Ascending aorta (tissue), 2 donors: ENCODE results near the gene OPALIN. TPM values are rescaled to one million over a fixed set of nuclear protein-coding genes. Genes with fewer than 3 reads are reported as not detected.

ENCODE experiments used
- DNase-seq, 2 donors: peaks; one replicate each; pipeline ENCODE4 v3.0.0-alpha.2; 2019; ENCODE audit warnings: low spot score in 2 of 2
- H3K27ac ChIP-seq, 2 donors: fragments of 200-600 bp; sonication (generic); one replicate each; pipeline ENCODE4 v1.5.1; 2016 to 2017; ENCODE audit warnings: mild to moderate bottlenecking in 1 of 2
- H3K27me3 ChIP-seq: fragments of 200-600 bp; sonication (generic); one replicate; pipeline ENCODE4 v1.5.1; 2017
- H3K36me3 ChIP-seq, 2 donors: fragments of 200-600 bp; sonication (generic); one replicate each; pipeline ENCODE4 v1.5.1; 2016
- H3K4me1 ChIP-seq, 2 donors: fragments of 200-600 bp; sonication (generic); one replicate each; pipeline ENCODE4 v1.5.1; 2016 to 2017; ENCODE audit warnings: mild to moderate bottlenecking in 1 of 2
- H3K4me3 ChIP-seq, 2 donors: fragments of 200-600 bp; sonication (generic); one replicate each; pipeline ENCODE4 v1.5.1; 2016 to 2017; ENCODE audit warnings: mild to moderate bottlenecking in 1 of 2
- H3K9me3 ChIP-seq, 2 donors: fragments of 200-600 bp; sonication (generic); one replicate each; pipeline ENCODE4 v1.5.1; 2016
- intact Hi-C: fragments of 100-400 bp; cut with DNase I; formaldehyde crosslinking; loops from one replicate; pipeline ENCODE4 v1.15.1; 2023
- total RNA-seq: library from RNA; depleted of rRNA; stranded (reverse); fragments of >200 nt; gene quantifications from one replicate; pipeline ENCODE4 v1.1.0, GENCODE V29; 2016
- TF ChIP-seq, protein P1 (sequence below), 3 experiments: fragments of 200-600 bp in 2 of 3; fragments of 450-650 bp in 1 of 3; sonication (generic) in 2 of 3; IDR thresholded peaks; one replicate each; pipeline ENCODE4 v1.5.1; 2016 to 2019; ENCODE audit warnings: antibody characterized with exemption in 3 of 3, mild to moderate bottlenecking in 1 of 3, moderate library complexity in 1 of 3

OPALIN gene
- total RNA-seq, 1 donor from 2014 or later = not detected

- no peaks in the 10 kb centered on the region for H3K9me3 ChIP-seq
- H3K36me3 ChIP-seq = no peaks in the 10 kb centered on the region
- H3K4me1 ChIP-seq = peaks cover 0 to 10% of the 10 kb centered on the region in 2 donors
- TF ChIP-seq, protein P1, sequence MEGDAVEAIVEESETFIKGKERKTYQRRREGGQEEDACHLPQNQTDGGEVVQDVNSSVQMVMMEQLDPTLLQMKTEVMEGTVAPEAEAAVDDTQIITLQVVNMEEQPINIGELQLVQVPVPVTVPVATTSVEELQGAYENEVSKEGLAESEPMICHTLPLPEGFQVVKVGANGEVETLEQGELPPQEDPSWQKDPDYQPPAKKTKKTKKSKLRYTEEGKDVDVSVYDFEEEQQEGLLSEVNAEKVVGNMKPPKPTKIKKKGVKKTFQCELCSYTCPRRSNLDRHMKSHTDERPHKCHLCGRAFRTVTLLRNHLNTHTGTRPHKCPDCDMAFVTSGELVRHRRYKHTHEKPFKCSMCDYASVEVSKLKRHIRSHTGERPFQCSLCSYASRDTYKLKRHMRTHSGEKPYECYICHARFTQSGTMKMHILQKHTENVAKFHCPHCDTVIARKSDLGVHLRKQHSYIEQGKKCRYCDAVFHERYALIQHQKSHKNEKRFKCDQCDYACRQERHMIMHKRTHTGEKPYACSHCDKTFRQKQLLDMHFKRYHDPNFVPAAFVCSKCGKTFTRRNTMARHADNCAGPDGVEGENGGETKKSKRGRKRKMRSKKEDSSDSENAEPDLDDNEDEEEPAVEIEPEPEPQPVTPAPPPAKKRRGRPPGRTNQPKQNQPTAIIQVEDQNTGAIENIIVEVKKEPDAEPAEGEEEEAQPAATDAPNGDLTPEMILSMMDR (IDR thresholded peaks at IDR 0.05) = no peak
- H3K27ac ChIP-seq = no peak overlapping the region
- intact Hi-C loops = loop anchor here (10.0 kb wide), 1 partner anchor 355 kb away; no protein-coding TSS in a partner anchor
- H3K4me3 ChIP-seq = no peak overlapping the region
- no peak for DNase-seq
- no peaks in the 10 kb centered on the region for H3K27me3 ChIP-seq
These were observed 31.0 kb upstream of the OPALIN start for GRCh38 chr10:96389785-96390184.

- no peaks in the 10 kb centered on the region for H3K36me3 ChIP-seq
- H3K27ac ChIP-seq = no peak overlapping the region
- no peaks in the 10 kb centered on the region for H3K27me3 ChIP-seq
- intact Hi-C loops = no loop called here
- H3K4me3 ChIP-seq = no peak overlapping the region
- H3K9me3 ChIP-seq = no peaks in the 10 kb centered on the region
- DNase-seq = no peak
- TF ChIP-seq, protein P1 (IDR thresholded peaks at IDR 0.05) = no peak
- peaks cover 0 to 10% of the 10 kb centered on the region in 2 donors for H3K4me1 ChIP-seq
These were observed 28.8 kb upstream of the OPALIN start for GRCh38 chr10:96387601-96388000.

DNA sequence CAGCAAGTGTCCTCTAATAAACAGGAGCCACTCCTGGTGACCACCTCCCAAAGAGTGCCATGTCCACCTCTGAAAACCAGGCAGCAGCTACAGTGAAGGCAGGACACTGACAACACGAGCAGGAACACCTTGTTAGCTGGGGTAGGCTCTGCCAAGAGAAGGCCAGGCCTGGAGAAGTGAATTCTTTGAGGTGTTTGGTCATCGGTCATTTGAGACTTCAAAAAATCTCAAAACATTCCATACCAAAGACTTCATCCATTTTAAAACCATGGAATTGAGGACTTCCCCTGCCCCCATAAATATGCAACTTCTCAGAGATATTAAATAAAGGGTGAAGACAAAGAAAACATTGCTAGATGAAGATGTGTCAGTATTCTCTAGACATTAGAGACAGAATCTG is 28.4 kb upstream of the OPALIN start:
- peaks cover 0 to 10% of the 10 kb centered on the region in 2 donors for H3K4me1 ChIP-seq
- H3K4me3 ChIP-seq = no peak overlapping the region
- no peaks in the 10 kb centered on the region for H3K27me3 ChIP-seq
- DNase-seq = no peak
- intact Hi-C loops = no loop called here
- no peak overlapping the region for H3K27ac ChIP-seq
- no peaks in the 10 kb centered on the region for H3K9me3 ChIP-seq
- no peaks in the 10 kb centered on the region for H3K36me3 ChIP-seq
- TF ChIP-seq, protein P1 (IDR thresholded peaks at IDR 0.05) = no peak

- intact Hi-C loops = no loop called here
- TF ChIP-seq, protein P1 (IDR thresholded peaks at IDR 0.05) = no peak
- H3K27me3 ChIP-seq = no peaks in the 10 kb centered on the region
- peaks cover 0 to under 1% of the 10 kb centered on the region in 2 donors for H3K4me1 ChIP-seq
- H3K27ac ChIP-seq = no peak overlapping the region
- H3K9me3 ChIP-seq = no peaks in the 10 kb centered on the region
- no peak overlapping the region for H3K4me3 ChIP-seq
- no peak for DNase-seq
- H3K36me3 ChIP-seq = no peaks in the 10 kb centered on the region
These were observed 25.7 kb upstream of the OPALIN start for GRCh38 chr10:96384506-96384905.

DNA sequence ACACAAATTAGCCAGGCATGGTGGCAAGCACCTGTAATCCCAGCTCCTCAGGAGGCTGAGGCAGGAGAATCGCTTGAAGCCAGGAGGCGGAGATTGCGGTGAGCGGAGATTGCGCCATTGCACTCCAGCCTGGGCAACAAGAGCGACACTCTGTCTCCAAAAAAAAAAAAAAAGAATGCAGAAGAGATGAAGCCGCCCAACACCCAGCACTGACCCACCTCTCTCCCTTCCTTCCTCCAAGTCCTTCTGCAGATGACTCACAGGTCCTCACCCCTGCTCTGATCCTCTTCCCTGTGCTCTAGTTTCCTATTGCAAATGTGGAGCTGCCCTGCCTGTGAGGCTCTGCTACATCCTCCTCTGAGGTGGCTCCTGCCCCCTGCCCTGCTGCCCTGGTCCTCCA is 22.0 kb upstream of the OPALIN start:
- Histone ChIP-seq H3K36me3 (no peaks in the 10 kb centered on the region), H3K27me3 (no peaks in the 10 kb centered on the region), H3K9me3 (no peaks in the 10 kb centered on the region), H3K4me1 (no peaks in the 10 kb centered on the region), H3K4me3 (no peak overlapping the region), H3K27ac (no peak overlapping the region)
- intact Hi-C loops = no loop called here
- no peak for DNase-seq
- TF ChIP-seq, protein P1 (IDR thresholded peaks at IDR 0.05) = no peak

DNA sequence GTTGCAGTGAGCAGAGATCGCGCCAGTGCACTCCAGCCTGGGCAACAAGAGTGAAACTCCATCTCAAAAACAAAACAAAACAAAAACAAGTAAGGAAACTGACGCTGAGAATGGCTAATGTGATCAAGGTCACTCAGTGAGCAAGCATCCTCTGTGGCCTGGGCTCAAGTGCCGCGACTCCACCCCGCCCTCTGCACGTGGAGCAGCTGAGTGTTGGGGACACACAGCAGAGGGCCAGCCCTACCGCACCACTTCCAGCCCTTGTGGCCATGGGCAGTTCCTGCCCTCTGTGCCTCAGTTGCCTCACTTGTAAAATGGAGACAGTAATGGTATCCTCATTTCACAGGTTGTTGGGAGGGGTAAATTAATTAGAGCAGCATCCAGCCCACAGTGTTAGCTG is 21.0 kb upstream of the OPALIN start:
- no peaks in the 10 kb centered on the region for H3K9me3 ChIP-seq
- no peaks in the 10 kb centered on the region for H3K27me3 ChIP-seq
- H3K4me3 ChIP-seq = no peak overlapping the region
- TF ChIP-seq, protein P1 (IDR thresholded peaks at IDR 0.05) = no peak
- no peaks in the 10 kb centered on the region for H3K36me3 ChIP-seq
- peaks cover 0 to 4% of the 10 kb centered on the region in 2 donors for H3K4me1 ChIP-seq
- H3K27ac ChIP-seq = no peak overlapping the region
- intact Hi-C loops = loop anchor here (5.0 to 10.0 kb wide), 2 partner anchors 453 to 645 kb away; partner anchors contain the start of gene LCOR
- DNase-seq = no peak
